ENCODE results near the gene CDK5RAP1.

DNA sequence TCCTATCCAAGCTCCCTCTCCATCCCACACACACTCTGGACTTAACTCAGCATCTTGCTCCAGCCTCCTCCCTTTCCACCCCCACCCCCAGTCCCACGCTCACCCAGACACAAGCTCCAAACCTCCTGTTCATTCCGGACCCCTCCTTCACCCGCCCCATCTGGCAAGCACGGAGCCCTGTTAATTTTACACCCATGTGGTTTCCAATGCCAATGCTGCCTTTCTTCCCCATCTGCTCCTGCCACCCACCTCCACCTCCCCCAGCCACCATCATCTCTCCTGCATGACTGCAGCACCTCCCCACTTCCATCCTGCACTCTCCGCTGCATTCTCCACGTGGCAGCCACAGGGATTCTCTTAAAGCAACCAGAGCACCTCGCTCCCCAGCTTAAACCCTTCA lies 9.9 kb upstream of the CDK5RAP1 start:
- TF ChIP-seq RCOR1 (IDR thresholded peaks at IDR 0.05; ENCODE audit: borderline replicate concordance in 1 of 2, low read depth in 2 of 2, low read length in 2 of 2) (no peak), EP300 (IDR thresholded peaks at IDR 0.05; ENCODE audit: low read length) (no peak), NFRKB (IDR thresholded peaks at IDR 0.05; ENCODE audit: low read depth) (no peak)
- TF ChIP-seq, protein P1, sequence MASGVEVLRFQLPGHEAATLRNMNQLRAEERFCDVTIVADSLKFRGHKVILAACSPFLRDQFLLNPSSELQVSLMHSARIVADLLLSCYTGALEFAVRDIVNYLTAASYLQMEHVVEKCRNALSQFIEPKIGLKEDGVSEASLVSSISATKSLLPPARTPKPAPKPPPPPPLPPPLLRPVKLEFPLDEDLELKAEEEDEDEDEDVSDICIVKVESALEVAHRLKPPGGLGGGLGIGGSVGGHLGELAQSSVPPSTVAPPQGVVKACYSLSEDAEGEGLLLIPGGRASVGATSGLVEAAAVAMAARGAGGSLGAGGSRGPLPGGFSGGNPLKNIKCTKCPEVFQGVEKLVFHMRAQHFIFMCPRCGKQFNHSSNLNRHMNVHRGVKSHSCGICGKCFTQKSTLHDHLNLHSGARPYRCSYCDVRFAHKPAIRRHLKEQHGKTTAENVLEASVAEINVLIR (CRISPR knock-in tag; IDR thresholded peaks at IDR 0.05): no peak
- TF ChIP-seq, protein P2, sequence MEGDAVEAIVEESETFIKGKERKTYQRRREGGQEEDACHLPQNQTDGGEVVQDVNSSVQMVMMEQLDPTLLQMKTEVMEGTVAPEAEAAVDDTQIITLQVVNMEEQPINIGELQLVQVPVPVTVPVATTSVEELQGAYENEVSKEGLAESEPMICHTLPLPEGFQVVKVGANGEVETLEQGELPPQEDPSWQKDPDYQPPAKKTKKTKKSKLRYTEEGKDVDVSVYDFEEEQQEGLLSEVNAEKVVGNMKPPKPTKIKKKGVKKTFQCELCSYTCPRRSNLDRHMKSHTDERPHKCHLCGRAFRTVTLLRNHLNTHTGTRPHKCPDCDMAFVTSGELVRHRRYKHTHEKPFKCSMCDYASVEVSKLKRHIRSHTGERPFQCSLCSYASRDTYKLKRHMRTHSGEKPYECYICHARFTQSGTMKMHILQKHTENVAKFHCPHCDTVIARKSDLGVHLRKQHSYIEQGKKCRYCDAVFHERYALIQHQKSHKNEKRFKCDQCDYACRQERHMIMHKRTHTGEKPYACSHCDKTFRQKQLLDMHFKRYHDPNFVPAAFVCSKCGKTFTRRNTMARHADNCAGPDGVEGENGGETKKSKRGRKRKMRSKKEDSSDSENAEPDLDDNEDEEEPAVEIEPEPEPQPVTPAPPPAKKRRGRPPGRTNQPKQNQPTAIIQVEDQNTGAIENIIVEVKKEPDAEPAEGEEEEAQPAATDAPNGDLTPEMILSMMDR (IDR thresholded peaks at IDR 0.05 in 2 of 3, conservative IDR thresholded peaks at IDR 0.05 in 1 of 3; ENCODE audit: insufficient read depth in 2 of 3, low read depth in 1 of 3, low read length in 3 of 3): no peak
